GM10266 (cell line): ENCODE results near the gene TFB1M.
"Not testable (repeated sequence)": the region's sequence is repeated elsewhere in the genome, so short reads cannot be mapped to it uniquely, and the experiment has no call there.

ENCODE experiments used
- DNase-seq: peaks from one replicate; pipeline ENCODE4 v3.0.0; 2012; ENCODE audit errors: extremely low spot score
- CTCF ChIP-seq: IDR thresholded peaks from 2 replicates; pipeline ENCODE4 v1.5.1; 2012; ENCODE audit warnings: mild to moderate bottlenecking, low read depth; ENCODE audit not compliant: control insufficient read depth, insufficient read depth; ENCODE audit errors: missing control alignments

Gene TFB1M

GRCh38 chr6:155268088-155268867, 46.0 kb downstream of the TFB1M start:
- TF ChIP-seq CTCF, result peak; percentile 26
- not testable (repeated sequence) for DNase-seq

GRCh38 chr6:155267411-155267810, 46.9 kb downstream of the TFB1M start:
- no peak for DNase-seq
- TF ChIP-seq CTCF, result no peak

- DNase-seq, result no peak
- no peak for TF ChIP-seq CTCF
Measured at GRCh38 chr6:155265843-155266535, 48.3 kb downstream of the TFB1M start.

- TF ChIP-seq CTCF, result no peak
- no peak for DNase-seq
Measured at GRCh38 chr6:155264693-155265320, 49.5 kb downstream of the TFB1M start.

GRCh38 chr6:155263373-155264063, 50.8 kb downstream of the TFB1M start, which contains the start of gene CLDN20:
Gene CLDN20, plus strand, starts transcription at chr6:155264013. Its CDS starts 11,707 bp downstream, at chr6:155275720.
- no peak for DNase-seq
- no peak for TF ChIP-seq CTCF

GRCh38 chr6:155262655-155263054, 51.6 kb downstream of the TFB1M start:
- no peak for TF ChIP-seq CTCF
- DNase-seq, result no peak
